ENCODE results near the gene HBA1. TPM values are rescaled to one million over a fixed set of nuclear protein-coding genes. Genes with fewer than 3 reads are reported as not detected.
"Not testable (repeated sequence)": the region's sequence is repeated elsewhere in the genome, so short reads cannot be mapped to it uniquely, and the experiment has no call there.

HBA1 gene
- total and polyA plus RNA-seq, 4 donors: 718 to 1,778 (median 1,061) TPM

- 29% methylated on average over 1 of the region's 7 CpGs for WGBS (ENCODE audit: insufficient coverage)
- no peak for DNase-seq (ENCODE audit: low read depth in 4 of 6, low spot score in 6 of 6)
These were observed 21.5 kb upstream of the HBA1 start for GRCh38 chr16:155031-155398.

GRCh38 chr16:159136-159849 is 17.2 kb upstream of the HBA1 start:
- Histone ChIP-seq H3K27ac (ENCODE audit: low read depth, low read length) (no peak overlapping the region), H3K4me3 (ENCODE audit: low read depth, low read length) (no peak overlapping the region), H3K4me1 (ENCODE audit: control insufficient read depth, insufficient read depth, low read length) (peaks cover 9% of the 10 kb centered on the region), H3K9me3 (ENCODE audit: control insufficient read depth, insufficient read depth, low read length) (no peaks in the 10 kb centered on the region), H3K36me3 (ENCODE audit: control insufficient read depth, insufficient read depth, low read length) (no peaks in the 10 kb centered on the region), H3K27me3 (ENCODE audit: control insufficient read depth, insufficient read depth, low read length) (peaks cover 51% of the 10 kb centered on the region)
- 56% methylated on average over 5 of the region's 6 CpGs for WGBS (ENCODE audit: insufficient coverage)
- no peak for DNase-seq (ENCODE audit: low read depth in 4 of 6, low spot score in 6 of 6)

More at GRCh38 chr16:155031-155398, 21.5 kb upstream of the HBA1 start:
- Histone ChIP-seq H3K36me3 (ENCODE audit: control insufficient read depth, insufficient read depth, low read length) (no peaks in the 10 kb centered on the region), H3K27ac (ENCODE audit: low read depth, low read length) (no peak overlapping the region), H3K4me1 (ENCODE audit: control insufficient read depth, insufficient read depth, low read length) (peaks cover 11% of the 10 kb centered on the region), H3K27me3 (ENCODE audit: control insufficient read depth, insufficient read depth, low read length) (peaks cover 41% of the 10 kb centered on the region), H3K4me3 (ENCODE audit: low read depth, low read length) (peak overlapping the region; percentile 24), H3K9me3 (ENCODE audit: control insufficient read depth, insufficient read depth, low read length) (no peaks in the 10 kb centered on the region)

GRCh38 chr16:160242-160641 is 16.2 kb upstream of the HBA1 start:
- not testable (repeated sequence) for H3K27ac ChIP-seq (ENCODE audit: low read depth, low read length); H3K36me3 ChIP-seq (ENCODE audit: control insufficient read depth, insufficient read depth, low read length); H3K9me3 ChIP-seq (ENCODE audit: control insufficient read depth, insufficient read depth, low read length); H3K4me1 ChIP-seq (ENCODE audit: control insufficient read depth, insufficient read depth, low read length); DNase-seq (ENCODE audit: low read depth in 4 of 6, low spot score in 6 of 6); H3K4me3 ChIP-seq (ENCODE audit: low read depth, low read length)
- H3K27me3 ChIP-seq (ENCODE audit: control insufficient read depth, insufficient read depth, low read length): peaks cover 46% of the 10 kb centered on the region
- WGBS (ENCODE audit: insufficient coverage): 76% methylated on average over 6 of the region's 20 CpGs

GRCh38 chr16:160691-161190 is 15.7 kb upstream of the HBA1 start:
- Histone ChIP-seq H3K4me3 (ENCODE audit: low read depth, low read length) (no peak overlapping the region), H3K9me3 (ENCODE audit: control insufficient read depth, insufficient read depth, low read length) (no peaks in the 10 kb centered on the region), H3K27ac (ENCODE audit: low read depth, low read length) (no peak overlapping the region), H3K4me1 (ENCODE audit: control insufficient read depth, insufficient read depth, low read length) (peaks cover 9% of the 10 kb centered on the region), H3K27me3 (ENCODE audit: control insufficient read depth, insufficient read depth, low read length) (peaks cover 48% of the 10 kb centered on the region), H3K36me3 (ENCODE audit: control insufficient read depth, insufficient read depth, low read length) (no peaks in the 10 kb centered on the region)
- WGBS (ENCODE audit: insufficient coverage): 65% methylated on average over 16 of the region's 18 CpGs
- DNase-seq (ENCODE audit: low read depth in 4 of 6, low spot score in 6 of 6): no peak

GRCh38 chr16:162271-162991 is 14.0 kb upstream of the HBA1 start:
- H3K9me3 ChIP-seq (ENCODE audit: control insufficient read depth, insufficient read depth, low read length): no peaks in the 10 kb centered on the region
- peaks cover 51% of the 10 kb centered on the region for H3K27me3 ChIP-seq (ENCODE audit: control insufficient read depth, insufficient read depth, low read length)
- H3K36me3 ChIP-seq (ENCODE audit: control insufficient read depth, insufficient read depth, low read length): no peaks in the 10 kb centered on the region
- H3K4me1 ChIP-seq (ENCODE audit: control insufficient read depth, insufficient read depth, low read length): peaks cover 21% of the 10 kb centered on the region
- no peak for DNase-seq (ENCODE audit: low read depth in 4 of 6, low spot score in 6 of 6)
- WGBS (ENCODE audit: insufficient coverage): 87% methylated on average over 8 of the region's 13 CpGs
- H3K4me3 ChIP-seq (ENCODE audit: low read depth, low read length): no peak overlapping the region
- no peak overlapping the region for H3K27ac ChIP-seq (ENCODE audit: low read depth, low read length)

GRCh38 chr16:163139-163538 is 13.3 kb upstream of the HBA1 start:
- H3K36me3 ChIP-seq (ENCODE audit: control insufficient read depth, insufficient read depth, low read length); H3K4me3 ChIP-seq (ENCODE audit: low read depth, low read length); DNase-seq (ENCODE audit: low read depth in 4 of 6, low spot score in 6 of 6); H3K27ac ChIP-seq (ENCODE audit: low read depth, low read length); H3K9me3 ChIP-seq (ENCODE audit: control insufficient read depth, insufficient read depth, low read length): not testable (repeated sequence)
- 67% methylated on average over 3 of the region's 10 CpGs for WGBS (ENCODE audit: insufficient coverage)
- Histone ChIP-seq H3K27me3 (ENCODE audit: control insufficient read depth, insufficient read depth, low read length) (peaks cover 54% of the 10 kb centered on the region), H3K4me1 (ENCODE audit: control insufficient read depth, insufficient read depth, low read length) (peaks cover 21% of the 10 kb centered on the region)

- H3K4me3 ChIP-seq (ENCODE audit: low read depth, low read length); H3K27ac ChIP-seq (ENCODE audit: low read depth, low read length); H3K9me3 ChIP-seq (ENCODE audit: control insufficient read depth, insufficient read depth, low read length); H3K36me3 ChIP-seq (ENCODE audit: control insufficient read depth, insufficient read depth, low read length); DNase-seq (ENCODE audit: low read depth in 4 of 6, low spot score in 6 of 6): not testable (repeated sequence)
- Histone ChIP-seq H3K4me1 (ENCODE audit: control insufficient read depth, insufficient read depth, low read length) (peaks cover 21% of the 10 kb centered on the region), H3K27me3 (ENCODE audit: control insufficient read depth, insufficient read depth, low read length) (peaks cover 56% of the 10 kb centered on the region)
- no CpG with 5 or more reads among the region's 3 CpGs for WGBS (ENCODE audit: insufficient coverage)
These were observed 12.8 kb upstream of the HBA1 start for GRCh38 chr16:163696-164095.

GRCh38 chr16:164134-164823 is 12.2 kb upstream of the HBA1 start:
- no CpG with 5 or more reads among the region's 80 CpGs for WGBS (ENCODE audit: insufficient coverage)
- DNase-seq (ENCODE audit: low read depth in 4 of 6, low spot score in 6 of 6): not testable (repeated sequence)
- peaks cover 58% of the 10 kb centered on the region for H3K27me3 ChIP-seq (ENCODE audit: control insufficient read depth, insufficient read depth, low read length)

GRCh38 chr16:164827-165538 is 11.5 kb upstream of the HBA1 start:
- Histone ChIP-seq H3K27me3 (ENCODE audit: control insufficient read depth, insufficient read depth, low read length) (peaks cover 58% of the 10 kb centered on the region), H3K9me3 (ENCODE audit: control insufficient read depth, insufficient read depth, low read length) (no peaks in the 10 kb centered on the region), H3K4me1 (ENCODE audit: control insufficient read depth, insufficient read depth, low read length) (peaks cover 21% of the 10 kb centered on the region), H3K36me3 (ENCODE audit: control insufficient read depth, insufficient read depth, low read length) (no peaks in the 10 kb centered on the region), H3K27ac (ENCODE audit: low read depth, low read length) (no peak overlapping the region), H3K4me3 (ENCODE audit: low read depth, low read length) (peak overlapping the region; percentile 12)
- WGBS (ENCODE audit: insufficient coverage): under 1% methylated on average over 40 of the region's 77 CpGs
- no peak for DNase-seq (ENCODE audit: low read depth in 4 of 6, low spot score in 6 of 6)

More at GRCh38 chr16:164134-164823, 12.2 kb upstream of the HBA1 start:
- not testable (repeated sequence) for H3K36me3 ChIP-seq (ENCODE audit: control insufficient read depth, insufficient read depth, low read length); H3K4me3 ChIP-seq (ENCODE audit: low read depth, low read length); H3K27ac ChIP-seq (ENCODE audit: low read depth, low read length); H3K9me3 ChIP-seq (ENCODE audit: control insufficient read depth, insufficient read depth, low read length)
- peaks cover 21% of the 10 kb centered on the region for H3K4me1 ChIP-seq (ENCODE audit: control insufficient read depth, insufficient read depth, low read length)
